Fibroblast of pulmonary artery (primary cell): ENCODE measurements around the gene PLA2G5.
"Not testable (repeated sequence)": the region's sequence is repeated elsewhere in the genome, so short reads cannot be mapped to it uniquely, and the experiment has no call there.

Source experiments
- DNase-seq: peaks from one replicate; pipeline ENCODE4 v3.0.0-alpha.2; 2010; ENCODE audit warnings: low read depth
- H3K4me3 ChIP-seq: replicated peaks from 2 replicates; pipeline ENCODE4 v1.5.1; 2011; ENCODE audit warnings: low read depth, mild to moderate bottlenecking, control low read depth, low read length, moderate library complexity
- CTCF ChIP-seq: IDR thresholded peaks from 2 replicates; pipeline ENCODE4 v1.5.1; 2011; ENCODE audit warnings: mild to moderate bottlenecking, control low read depth, low read length, inconsistent platforms; ENCODE audit errors: missing control alignments

Gene PLA2G5

GRCh38 chr1:20069874-20070273 lies at the start of gene PLA2G5:
TSS of gene PLA2G5 (plus strand) at chr1:20070194. CDS start at chr1:20084831, 14,637 bp downstream.
- TF ChIP-seq CTCF = no peak
- no peak within 1 kb of the TSS for H3K4me3 ChIP-seq
- DNase-seq = peak; percentile 52

- DNase-seq = peak; percentile 69
- TF ChIP-seq CTCF = no peak
These were observed 41.9 kb upstream of the PLA2G5 start for GRCh38 chr1:20028125-20028524.

GRCh38 chr1:20028726-20029125 lies 41.3 kb upstream of the PLA2G5 start:
- no peak for TF ChIP-seq CTCF
- H3K4me3 ChIP-seq = peak overlapping the region; percentile 39
- DNase-seq = no peak

More at GRCh38 chr1:20028125-20028524, 41.9 kb upstream of the PLA2G5 start:
- no peak overlapping the region for H3K4me3 ChIP-seq

GRCh38 chr1:20029178-20029912 lies 40.6 kb upstream of the PLA2G5 start:
- TF ChIP-seq CTCF = no peak
- peak; percentile 82 for DNase-seq
- H3K4me3 ChIP-seq = peak overlapping the region; percentile 39

GRCh38 chr1:20030436-20031151 lies 39.4 kb upstream of the PLA2G5 start:
- not testable (repeated sequence) for H3K4me3 ChIP-seq, DNase-seq

GRCh38 chr1:20031161-20031560 lies 38.8 kb upstream of the PLA2G5 start:
- DNase-seq = peak; percentile 74
- TF ChIP-seq CTCF = no peak
- no peak overlapping the region for H3K4me3 ChIP-seq

GRCh38 chr1:20031836-20032235 lies 38.2 kb upstream of the PLA2G5 start:
- no peak overlapping the region for H3K4me3 ChIP-seq
- DNase-seq = no peak
- TF ChIP-seq CTCF = no peak
